Epithelial cell of esophagus (primary cell): ENCODE results near the gene SCAMP4.

ENCODE experiments used
- DNase-seq: peaks from one replicate; pipeline ENCODE4 v3.0.0; 2010; ENCODE audit warnings: low read depth
- H3K4me3 ChIP-seq: 2 replicates; pipeline ENCODE4 v1.5.1; 2011; ENCODE audit warnings: mild to moderate bottlenecking, low read length, control low read depth
- CTCF ChIP-seq: IDR thresholded peaks from 2 replicates; pipeline ENCODE4 v1.5.1; 2011; ENCODE audit warnings: low read depth, mild to moderate bottlenecking, low read length, control low read depth, inconsistent platforms; ENCODE audit not compliant: insufficient read depth; ENCODE audit errors: missing control alignments

SCAMP4 gene

GRCh38 chr19:1952635-1953034, 47.4 kb downstream of the SCAMP4 start:
- H3K4me3 ChIP-seq = no peak overlapping the region
- no peak for DNase-seq
- TF ChIP-seq CTCF = no peak

GRCh38 chr19:1953037-1953436, 47.8 kb downstream of the SCAMP4 start:
- no peak for TF ChIP-seq CTCF
- no peak for DNase-seq
- H3K4me3 ChIP-seq = no peak overlapping the region

GRCh38 chr19:1953441-1954094, 48.4 kb downstream of the SCAMP4 start:
- no peak for TF ChIP-seq CTCF
- no peak for DNase-seq
- H3K4me3 ChIP-seq = no peak overlapping the region

GRCh38 chr19:1954532-1954933, 49.3 kb downstream of the SCAMP4 start:
- no peak for TF ChIP-seq CTCF
- no peak for DNase-seq
- H3K4me3 ChIP-seq = no peak overlapping the region

GRCh38 chr19:1955171-1956121, 50.2 kb downstream of the SCAMP4 start:
- DNase-seq = no peak
- no peak for TF ChIP-seq CTCF
- no peak overlapping the region for H3K4me3 ChIP-seq

- no peak overlapping the region for H3K4me3 ChIP-seq
- no peak for DNase-seq
- no peak for TF ChIP-seq CTCF
Measured at GRCh38 chr19:1956122-1956494, 50.9 kb downstream of the SCAMP4 start.
